Mesenteric fat pad (tissue), 1 donor: ENCODE results near the gene SERPINI1. TPM values are rescaled to one million over a fixed set of nuclear protein-coding genes. Genes with fewer than 3 reads are reported as not detected.

Experiments used
- DNase-seq: peaks from one replicate; pipeline ENCODE4 v3.0.0-alpha.2; 2020; ENCODE audit warnings: low spot score
- total RNA-seq: library from RNA; stranded (reverse); fragmentation: NEBNext Ultra II Directional; extraction: Animal tissue kit (Norgen Biotek cat#: 25700); gene quantifications from one replicate; pipeline ENCODE4 v1.2.1, GENCODE V29; 2021
- donor health status: DM: yes; HTN: yes; CAD: no.

SERPINI1 gene
- total RNA-seq, 1 donor from 2014 or later: 2.2 TPM

GRCh38 chr3:167733961-167734497 lies 1.5 kb upstream of the SERPINI1 start:
- no peak for DNase-seq

GRCh38 chr3:167734498-167735232 lies 856 bp upstream of the SERPINI1 start, which contains the start of gene PDCD10:
TSS of gene PDCD10 (minus strand) at chr3:167734892. CDS start at chr3:167720157, 14,735 bp downstream.
- peak; percentile 98 for DNase-seq

- no peak for DNase-seq
Observed at GRCh38 chr3:167736264-167736787, 805 bp downstream of the SERPINI1 start.

GRCh38 chr3:167736997-167737396 lies 1.5 kb downstream of the SERPINI1 start:
- DNase-seq: no peak

GRCh38 chr3:167738037-167738436 lies 2.5 kb downstream of the SERPINI1 start:
- no peak for DNase-seq

GRCh38 chr3:167739190-167739810 lies 3.8 kb downstream of the SERPINI1 start:
- DNase-seq: no peak

- DNase-seq: no peak
Observed at GRCh38 chr3:167740961-167741587, 5.6 kb downstream of the SERPINI1 start.

- DNase-seq: no peak
Observed at GRCh38 chr3:167742338-167742737, 6.8 kb downstream of the SERPINI1 start.

- DNase-seq: no peak
Observed at GRCh38 chr3:167743799-167744198, 8.3 kb downstream of the SERPINI1 start.

GRCh38 chr3:167749209-167749608 lies 13.7 kb downstream of the SERPINI1 start:
- DNase-seq: no peak

- no peak for DNase-seq
Observed at GRCh38 chr3:167749728-167750127, 14.2 kb downstream of the SERPINI1 start.

- DNase-seq: no peak
Observed at GRCh38 chr3:167750272-167750971, 14.9 kb downstream of the SERPINI1 start.

- DNase-seq: no peak
Observed at GRCh38 chr3:167754049-167754448, 18.5 kb downstream of the SERPINI1 start.

- DNase-seq: no peak
Observed at GRCh38 chr3:167761302-167761701, 25.8 kb downstream of the SERPINI1 start.

- no peak for DNase-seq
Observed at GRCh38 chr3:167762296-167762695, 26.8 kb downstream of the SERPINI1 start.

GRCh38 chr3:167772992-167773391 lies 37.5 kb downstream of the SERPINI1 start:
- no peak for DNase-seq

GRCh38 chr3:167773584-167773983 lies 38.1 kb downstream of the SERPINI1 start:
- no peak for DNase-seq

GRCh38 chr3:167776066-167776685 lies 40.7 kb downstream of the SERPINI1 start:
- no peak for DNase-seq

- no peak for DNase-seq
Observed at GRCh38 chr3:167777356-167777755, 41.8 kb downstream of the SERPINI1 start.

- DNase-seq: no peak
Observed at GRCh38 chr3:167780214-167780883, 44.8 kb downstream of the SERPINI1 start.
